Astrocyte (in vitro differentiated cells and primary cell): ENCODE data around the gene TRAPPC3L.

Experiments used
- CTCF ChIP-seq: IDR thresholded peaks from 2 replicates; pipeline ENCODE4 v1.5.1; 2011; ENCODE audit warnings: low read depth, mild to moderate bottlenecking, inconsistent platforms, low read length, moderate library complexity; ENCODE audit not compliant: insufficient read depth
- EZH2 ChIP-seq: IDR thresholded peaks from 2 replicates; pipeline ENCODE4 v1.6.1; 2012; ENCODE audit warnings: mild to moderate bottlenecking, low read length, inconsistent platforms; ENCODE audit not compliant: insufficient read depth

GRCh38 chr6:116570856-116571682 is 25.6 kb upstream of the TRAPPC3L start, which contains the start of gene RWDD1:
- no peak for TF ChIP-seq CTCF
- TF ChIP-seq EZH2 = no peak
